Fibroblast of skin of scalp (primary cell): ENCODE measurements around the gene CARTPT. TPM values are rescaled to one million over a fixed set of nuclear protein-coding genes. Genes with fewer than 3 reads are reported as not detected.

Experiments
- DNase-seq: peaks from one replicate; pipeline ENCODE4 v3.0.0-alpha.2; 2013
- polyA plus RNA-seq, 2 experiments: library from polyadenylated mRNA; unstranded; fragments of 120-200 nt; gene quantifications; one replicate each; pipeline ENCODE4 v1.2.1, GENCODE V29; 2013; ENCODE audit not compliant: insufficient read length in 2 of 2

Gene CARTPT
- polyA plus RNA-seq (2013, experiment 1 of 2; ENCODE audit: insufficient read length) = not detected
- not detected for polyA plus RNA-seq (2013, experiment 2 of 2; ENCODE audit: insufficient read length)

GRCh38 chr5:71719063-71719964 lies at the start of gene CARTPT:
TSS of gene CARTPT (plus strand) at chr5:71719275. CDS start at chr5:71719294, 19 bp downstream.
- DNase-seq = peak; percentile 40

- DNase-seq = no peak
These were observed 41.1 kb upstream of the CARTPT start for GRCh38 chr5:71677977-71678376.

- DNase-seq = no peak
These were observed 39.4 kb upstream of the CARTPT start for GRCh38 chr5:71679714-71680113.

GRCh38 chr5:71680510-71680909 lies 38.6 kb upstream of the CARTPT start:
- DNase-seq = no peak

GRCh38 chr5:71681296-71681695 lies 37.8 kb upstream of the CARTPT start:
- DNase-seq = no peak

- no peak for DNase-seq
These were observed 34.8 kb upstream of the CARTPT start for GRCh38 chr5:71684309-71684708.

- no peak for DNase-seq
These were observed 25.1 kb upstream of the CARTPT start for GRCh38 chr5:71693828-71694427.

- no peak for DNase-seq
These were observed 24.0 kb upstream of the CARTPT start for GRCh38 chr5:71695071-71695470.

GRCh38 chr5:71695595-71695994 lies 23.5 kb upstream of the CARTPT start:
- DNase-seq = no peak

- no peak for DNase-seq
These were observed 21.1 kb upstream of the CARTPT start for GRCh38 chr5:71697967-71698366.

GRCh38 chr5:71699233-71699632 lies 19.8 kb upstream of the CARTPT start:
- no peak for DNase-seq

GRCh38 chr5:71699751-71700150 lies 19.3 kb upstream of the CARTPT start:
- DNase-seq = no peak

GRCh38 chr5:71700803-71701202 lies 18.3 kb upstream of the CARTPT start:
- DNase-seq = no peak

- DNase-seq = no peak
These were observed 17.7 kb upstream of the CARTPT start for GRCh38 chr5:71701407-71701806.

GRCh38 chr5:71703941-71704340 lies 15.1 kb upstream of the CARTPT start:
- no peak for DNase-seq

- peak; percentile 46 for DNase-seq
These were observed 13.7 kb upstream of the CARTPT start for GRCh38 chr5:71705421-71705820.

GRCh38 chr5:71706906-71707305 lies 12.2 kb upstream of the CARTPT start:
- DNase-seq = no peak

GRCh38 chr5:71711610-71712009 lies 7.5 kb upstream of the CARTPT start:
- no peak for DNase-seq

GRCh38 chr5:71714911-71715310 lies 4.2 kb upstream of the CARTPT start:
- DNase-seq = no peak

GRCh38 chr5:71727978-71728377 lies 8.9 kb downstream of the CARTPT start:
- DNase-seq = no peak

- no peak for DNase-seq
These were observed 11.9 kb downstream of the CARTPT start for GRCh38 chr5:71731015-71731414.

- DNase-seq = no peak
These were observed 12.9 kb downstream of the CARTPT start for GRCh38 chr5:71732011-71732410.

GRCh38 chr5:71734141-71734540 lies 15.1 kb downstream of the CARTPT start:
- DNase-seq = no peak
